ENCODE measurements around the gene KPNA3.
"Not testable (repeated sequence)": the region's sequence is repeated elsewhere in the genome, so short reads cannot be mapped to it uniquely, and the experiment has no call there.

KPNA3 gene

GRCh38 chr13:49746111-49746510 is 46.4 kb downstream of the KPNA3 start:
- Histone ChIP-seq H3K4me1 (ENCODE audit: control insufficient read depth, insufficient read depth, low read length) (no peaks in the 10 kb centered on the region), H3K27ac (ENCODE audit: low read depth, low read length) (no peak overlapping the region), H3K9me3 (ENCODE audit: control insufficient read depth, insufficient read depth, low read depth, low read length) (no peaks in the 10 kb centered on the region), H3K4me3 (ENCODE audit: low read depth, low read length) (no peak overlapping the region), H3K36me3 (ENCODE audit: control insufficient read depth, insufficient read depth, low read length) (peaks cover 18% of the 10 kb centered on the region), H3K27me3 (ENCODE audit: control insufficient read depth, insufficient read depth, low read length) (no peaks in the 10 kb centered on the region), H3K9ac (ENCODE audit: low read length) (no peak overlapping the region)

GRCh38 chr13:49740870-49741269 is 51.6 kb downstream of the KPNA3 start:
- H3K27ac ChIP-seq (ENCODE audit: low read depth, low read length), result no peak overlapping the region

GRCh38 chr13:49739498-49740187 is 52.8 kb downstream of the KPNA3 start:
- H3K36me3 ChIP-seq (ENCODE audit: control insufficient read depth, insufficient read depth, low read length), result peaks cover 20% of the 10 kb centered on the region
- no peaks in the 10 kb centered on the region for H3K9me3 ChIP-seq (ENCODE audit: control insufficient read depth, insufficient read depth, low read depth, low read length)
- no peaks in the 10 kb centered on the region for H3K27me3 ChIP-seq (ENCODE audit: control insufficient read depth, insufficient read depth, low read length)
- no peak overlapping the region for H3K9ac ChIP-seq (ENCODE audit: low read length)
- no peaks in the 10 kb centered on the region for H3K4me1 ChIP-seq (ENCODE audit: control insufficient read depth, insufficient read depth, low read length)
- H3K27ac ChIP-seq (ENCODE audit: low read depth, low read length), result no peak overlapping the region
- H3K4me3 ChIP-seq (ENCODE audit: low read depth, low read length), result no peak overlapping the region

More at GRCh38 chr13:49740870-49741269, 51.6 kb downstream of the KPNA3 start:
- Histone ChIP-seq H3K4me1 (ENCODE audit: control insufficient read depth, insufficient read depth, low read length) (no peaks in the 10 kb centered on the region), H3K4me3 (ENCODE audit: low read depth, low read length) (no peak overlapping the region), H3K36me3 (ENCODE audit: control insufficient read depth, insufficient read depth, low read length) (peaks cover 20% of the 10 kb centered on the region), H3K9ac (ENCODE audit: low read length) (no peak overlapping the region), H3K27me3 (ENCODE audit: control insufficient read depth, insufficient read depth, low read length) (no peaks in the 10 kb centered on the region), H3K9me3 (ENCODE audit: control insufficient read depth, insufficient read depth, low read depth, low read length) (no peaks in the 10 kb centered on the region)

- Histone ChIP-seq H3K9me3 (ENCODE audit: control insufficient read depth, insufficient read depth, low read depth, low read length) (no peaks in the 10 kb centered on the region), H3K9ac (ENCODE audit: low read length) (no peak overlapping the region), H3K4me3 (ENCODE audit: low read depth, low read length) (no peak overlapping the region), H3K27me3 (ENCODE audit: control insufficient read depth, insufficient read depth, low read length) (no peaks in the 10 kb centered on the region), H3K36me3 (ENCODE audit: control insufficient read depth, insufficient read depth, low read length) (peaks cover 23% of the 10 kb centered on the region), H3K27ac (ENCODE audit: low read depth, low read length) (no peak overlapping the region), H3K4me1 (ENCODE audit: control insufficient read depth, insufficient read depth, low read length) (no peaks in the 10 kb centered on the region)
These were observed 59.1 kb downstream of the KPNA3 start for GRCh38 chr13:49733181-49733951.

GRCh38 chr13:49731766-49732165 is 60.7 kb downstream of the KPNA3 start:
- Histone ChIP-seq H3K36me3 (ENCODE audit: control insufficient read depth, insufficient read depth, low read length) (peaks cover 28% of the 10 kb centered on the region), H3K4me1 (ENCODE audit: control insufficient read depth, insufficient read depth, low read length) (no peaks in the 10 kb centered on the region), H3K27ac (ENCODE audit: low read depth, low read length) (no peak overlapping the region), H3K9ac (ENCODE audit: low read length) (no peak overlapping the region), H3K4me3 (ENCODE audit: low read depth, low read length) (no peak overlapping the region), H3K27me3 (ENCODE audit: control insufficient read depth, insufficient read depth, low read length) (no peaks in the 10 kb centered on the region), H3K9me3 (ENCODE audit: control insufficient read depth, insufficient read depth, low read depth, low read length) (no peaks in the 10 kb centered on the region)

GRCh38 chr13:49716615-49717014 is 75.9 kb downstream of the KPNA3 start:
- Histone ChIP-seq H3K9me3 (ENCODE audit: control insufficient read depth, insufficient read depth, low read depth, low read length) (peaks cover 8% of the 10 kb centered on the region; the same call in 1 of the 2 replicates), H3K4me3 (ENCODE audit: low read depth, low read length) (no peak overlapping the region), H3K27me3 (ENCODE audit: control insufficient read depth, insufficient read depth, low read length) (no peaks in the 10 kb centered on the region), H3K4me1 (ENCODE audit: control insufficient read depth, insufficient read depth, low read length) (peaks cover 5% of the 10 kb centered on the region; the same call in 1 of the 2 replicates), H3K9ac (ENCODE audit: low read length) (no peak overlapping the region), H3K27ac (ENCODE audit: low read depth, low read length) (no peak overlapping the region; the same call in 1 of the 2 replicates), H3K36me3 (ENCODE audit: control insufficient read depth, insufficient read depth, low read length) (peaks cover 54% of the 10 kb centered on the region)

- H3K27me3 ChIP-seq (ENCODE audit: control insufficient read depth, insufficient read depth, low read length), result no peaks in the 10 kb centered on the region
- H3K4me1 ChIP-seq (ENCODE audit: control insufficient read depth, insufficient read depth, low read length), result peaks cover 5% of the 10 kb centered on the region; the same call in 1 of the 2 replicates
- no peak overlapping the region for H3K4me3 ChIP-seq (ENCODE audit: low read depth, low read length)
- H3K36me3 ChIP-seq (ENCODE audit: control insufficient read depth, insufficient read depth, low read length), result peaks cover 49% of the 10 kb centered on the region
- no peak overlapping the region for H3K9ac ChIP-seq (ENCODE audit: low read length)
- peaks cover 8% of the 10 kb centered on the region; the same call in 1 of the 2 replicates for H3K9me3 ChIP-seq (ENCODE audit: control insufficient read depth, insufficient read depth, low read depth, low read length)
- no peak overlapping the region for H3K27ac ChIP-seq (ENCODE audit: low read depth, low read length)
These were observed 77.7 kb downstream of the KPNA3 start for GRCh38 chr13:49714757-49715156.

- no peak overlapping the region for H3K27ac ChIP-seq (ENCODE audit: low read depth, low read length)
- no peak overlapping the region for H3K4me3 ChIP-seq (ENCODE audit: low read depth, low read length)
- peaks cover 8% of the 10 kb centered on the region; the same call in 1 of the 2 replicates for H3K9me3 ChIP-seq (ENCODE audit: control insufficient read depth, insufficient read depth, low read depth, low read length)
- no peak overlapping the region for H3K9ac ChIP-seq (ENCODE audit: low read length)
- peaks cover 44% of the 10 kb centered on the region for H3K36me3 ChIP-seq (ENCODE audit: control insufficient read depth, insufficient read depth, low read length)
- no peaks in the 10 kb centered on the region for H3K27me3 ChIP-seq (ENCODE audit: control insufficient read depth, insufficient read depth, low read length)
- no peaks in the 10 kb centered on the region for H3K4me1 ChIP-seq (ENCODE audit: control insufficient read depth, insufficient read depth, low read length)
These were observed 81.1 kb downstream of the KPNA3 start for GRCh38 chr13:49711218-49711863.

GRCh38 chr13:49704264-49704663 is 88.2 kb downstream of the KPNA3 start:
- not testable (repeated sequence) for H3K4me1 ChIP-seq (ENCODE audit: control insufficient read depth, insufficient read depth, low read length); H3K27me3 ChIP-seq (ENCODE audit: control insufficient read depth, insufficient read depth, low read length); H3K9ac ChIP-seq (ENCODE audit: low read length); H3K27ac ChIP-seq (ENCODE audit: low read depth, low read length); H3K4me3 ChIP-seq (ENCODE audit: low read depth, low read length); H3K9me3 ChIP-seq (ENCODE audit: control insufficient read depth, insufficient read depth, low read depth, low read length)
- H3K36me3 ChIP-seq (ENCODE audit: control insufficient read depth, insufficient read depth, low read length), result peaks cover 58% of the 10 kb centered on the region

GRCh38 chr13:49701491-49701890 is 91.0 kb downstream of the KPNA3 start:
- H3K9ac ChIP-seq (ENCODE audit: low read length), result no peak overlapping the region
- H3K4me3 ChIP-seq (ENCODE audit: low read depth, low read length), result no peak overlapping the region
- no peaks in the 10 kb centered on the region for H3K9me3 ChIP-seq (ENCODE audit: control insufficient read depth, insufficient read depth, low read depth, low read length)
- H3K4me1 ChIP-seq (ENCODE audit: control insufficient read depth, insufficient read depth, low read length), result peaks cover 4% of the 10 kb centered on the region; the same call in 1 of the 2 replicates
- H3K27ac ChIP-seq (ENCODE audit: low read depth, low read length), result no peak overlapping the region
- H3K27me3 ChIP-seq (ENCODE audit: control insufficient read depth, insufficient read depth, low read length), result no peaks in the 10 kb centered on the region
- H3K36me3 ChIP-seq (ENCODE audit: control insufficient read depth, insufficient read depth, low read length), result peaks cover 49% of the 10 kb centered on the region

- Histone ChIP-seq H3K4me3 (ENCODE audit: low read depth, low read length) (no peak overlapping the region), H3K4me1 (ENCODE audit: control insufficient read depth, insufficient read depth, low read length) (peaks cover 4% of the 10 kb centered on the region; the same call in 1 of the 2 replicates), H3K9me3 (ENCODE audit: control insufficient read depth, insufficient read depth, low read depth, low read length) (no peaks in the 10 kb centered on the region), H3K36me3 (ENCODE audit: control insufficient read depth, insufficient read depth, low read length) (peaks cover 25% of the 10 kb centered on the region), H3K27me3 (ENCODE audit: control insufficient read depth, insufficient read depth, low read length) (no peaks in the 10 kb centered on the region), H3K27ac (ENCODE audit: low read depth, low read length) (no peak overlapping the region), H3K9ac (ENCODE audit: low read length) (no peak overlapping the region)
These were observed 95.0 kb downstream of the KPNA3 start for GRCh38 chr13:49697468-49697867.

All from HUES6 (cell line).